GM12891 (cell line): ENCODE results near the gene KDM4C.

ENCODE experiments used
- PAX5 ChIP-seq: IDR thresholded peaks from 2 replicates; pipeline ENCODE4 v1.6.1; 2011; ENCODE audit warnings: low read length, moderate library complexity, mild to moderate bottlenecking; ENCODE audit not compliant: insufficient read depth, severe bottlenecking
- POLR2A ChIP-seq: IDR thresholded peaks from 2 replicates; pipeline ENCODE4 v1.6.1; 2011; ENCODE audit warnings: low read depth, low read length, control low read depth
- POLR2AphosphoS5 ChIP-seq: IDR thresholded peaks from 2 replicates; pipeline ENCODE4 v1.6.1; 2011; ENCODE audit warnings: low read depth, low read length, control low read depth
- POU2F2 ChIP-seq: IDR thresholded peaks from 2 replicates; pipeline ENCODE4 v1.6.1; 2011; ENCODE audit warnings: low read depth, mild to moderate bottlenecking, control low read depth, low read length, moderate library complexity
- SPI1 ChIP-seq: IDR thresholded peaks from 2 replicates; pipeline ENCODE4 v1.6.1; 2011; ENCODE audit warnings: low read depth, low read length, control low read depth
- TAF1 ChIP-seq: IDR thresholded peaks from 2 replicates; pipeline ENCODE4 v1.6.1; 2011; ENCODE audit warnings: low read depth, low read length, control low read depth

- TF ChIP-seq POLR2A, result no peak
- TF ChIP-seq TAF1, result no peak
- TF ChIP-seq POLR2AphosphoS5, result no peak
- TF ChIP-seq SPI1, result no peak
- no peak for TF ChIP-seq POU2F2
- TF ChIP-seq PAX5, result no peak
These were observed 372.6 kb downstream of the KDM4C start for GRCh38 chr9:7130266-7130820.
